ENCODE results near the gene PSMD14. TPM values are rescaled to one million over a fixed set of nuclear protein-coding genes. Genes with fewer than 3 reads are reported as not detected.

The PSMD14 gene
- total RNA-seq, 1 experiment from 2014 or later = 83.7 TPM

DNA sequence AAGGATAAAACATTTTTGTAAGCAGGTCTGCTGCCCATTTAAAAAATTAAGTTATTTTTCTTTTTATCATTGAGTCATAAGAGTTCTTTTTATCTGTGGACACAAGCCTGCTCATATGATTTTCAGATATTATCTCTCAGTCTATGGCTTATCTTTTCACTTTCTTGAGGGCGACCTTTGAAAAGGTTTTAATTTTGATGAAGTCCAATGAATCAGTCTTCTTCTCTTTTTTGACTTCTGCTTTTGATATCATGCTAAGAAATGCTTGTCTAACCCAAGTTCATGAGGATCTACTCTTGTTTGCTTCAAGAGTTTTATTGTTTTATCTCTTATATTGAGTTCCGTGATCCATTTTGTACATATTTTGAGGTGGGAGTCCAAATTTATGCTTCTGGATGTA, 36.5 kb downstream of the PSMD14 start:
- no peak overlapping the region for H3K18ac ChIP-seq (ENCODE audit: insufficient read length, low read depth, low read length)
- no peak overlapping the region for H3K4me2 ChIP-seq (ENCODE audit: insufficient read depth, insufficient read length, low read length)
- no peak overlapping the region for H3K56ac ChIP-seq (ENCODE audit: insufficient read length, low read depth, low read length)
- no peaks in the 10 kb centered on the region for H3K27me3 ChIP-seq (ENCODE audit: insufficient read depth, low read length)
- DNase-seq = no peak
- peaks cover 32 to 33% of the 10 kb centered on the region in 2 experiments for H3K4me1 Mint-ChIP-seq
- H3K4ac ChIP-seq (ENCODE audit: low read depth, low read length) = no peak overlapping the region
- no peak overlapping the region for H3K23ac ChIP-seq (ENCODE audit: insufficient read length, low read depth, low read length)
- no peak overlapping the region for H2BK12ac ChIP-seq (ENCODE audit: insufficient read length, low read depth, low read length)
- H2AK5ac ChIP-seq (ENCODE audit: insufficient read length, low read length) = no peak overlapping the region
- no peak overlapping the region for H4K91ac ChIP-seq (ENCODE audit: insufficient read length, low read depth, low read length)
- no peak overlapping the region for H2AFZ ChIP-seq (ENCODE audit: low read length)
- no peaks in the 10 kb centered on the region; the same call in none of the 2 replicates for H3K4me1 ChIP-seq (ENCODE audit: insufficient read depth, low read length)
- no peak overlapping the region for H3T11ph ChIP-seq (ENCODE audit: low read length)
- peaks cover 5% of the 10 kb centered on the region; the same call in 1 of the 2 replicates for H3K79me2 ChIP-seq (ENCODE audit: insufficient read depth, low read length)
- H3K9me3 Mint-ChIP-seq = peaks cover 0 to 4% of the 10 kb centered on the region in 2 experiments; a peak in 2 of 5 replicates
- no peaks in the 10 kb centered on the region for H3K27me3 Mint-ChIP-seq (ENCODE audit: low read depth)
- H3K23me2 ChIP-seq (ENCODE audit: insufficient read length, low read depth, low read length, poor library complexity, severe bottlenecking) = no peaks in the 10 kb centered on the region
- no peak overlapping the region for H3K14ac ChIP-seq (ENCODE audit: insufficient read depth, low read length)
- no CpG with 5 or more reads among the region's 2 CpGs for WGBS (ENCODE audit: extremely low coverage, insufficient read length, low lambda C conversion rate)
- H3K27ac Mint-ChIP-seq = peak overlapping the region in 1 of 3 experiments; percentile 47; a peak in 2 of 7 replicates
- H3K27ac ChIP-seq (ENCODE audit: insufficient read length, low read depth, low read length) = no peak overlapping the region
- no peak overlapping the region for H2BK5ac ChIP-seq (ENCODE audit: insufficient read length, low read length)
- no peaks in the 10 kb centered on the region for H3K79me1 ChIP-seq (ENCODE audit: insufficient read depth, low read depth, low read length, poor library complexity, severe bottlenecking)
- H3K36me3 Mint-ChIP-seq (ENCODE audit: insufficient read depth in 1 of 3, low read depth in 3 of 3) = peaks cover 8 to 15% (median 13%) of the 10 kb centered on the region in 3 experiments; a peak in 6 of 7 replicates
- no peaks in the 10 kb centered on the region for H4K20me1 ChIP-seq (ENCODE audit: control insufficient read depth, insufficient read depth, insufficient read length)
- no peak overlapping the region for H2BK15ac ChIP-seq (ENCODE audit: low read depth, low read length)
- no peak overlapping the region for H3K9ac ChIP-seq (ENCODE audit: extremely low read depth, insufficient read length, low read length)
- H2BK120ac ChIP-seq (ENCODE audit: low read depth, low read length, poor library complexity, severe bottlenecking) = no peak overlapping the region
- no peak overlapping the region for H4K5ac ChIP-seq (ENCODE audit: insufficient read length, low read depth, low read length)
- TF ChIP-seq, protein P1, sequence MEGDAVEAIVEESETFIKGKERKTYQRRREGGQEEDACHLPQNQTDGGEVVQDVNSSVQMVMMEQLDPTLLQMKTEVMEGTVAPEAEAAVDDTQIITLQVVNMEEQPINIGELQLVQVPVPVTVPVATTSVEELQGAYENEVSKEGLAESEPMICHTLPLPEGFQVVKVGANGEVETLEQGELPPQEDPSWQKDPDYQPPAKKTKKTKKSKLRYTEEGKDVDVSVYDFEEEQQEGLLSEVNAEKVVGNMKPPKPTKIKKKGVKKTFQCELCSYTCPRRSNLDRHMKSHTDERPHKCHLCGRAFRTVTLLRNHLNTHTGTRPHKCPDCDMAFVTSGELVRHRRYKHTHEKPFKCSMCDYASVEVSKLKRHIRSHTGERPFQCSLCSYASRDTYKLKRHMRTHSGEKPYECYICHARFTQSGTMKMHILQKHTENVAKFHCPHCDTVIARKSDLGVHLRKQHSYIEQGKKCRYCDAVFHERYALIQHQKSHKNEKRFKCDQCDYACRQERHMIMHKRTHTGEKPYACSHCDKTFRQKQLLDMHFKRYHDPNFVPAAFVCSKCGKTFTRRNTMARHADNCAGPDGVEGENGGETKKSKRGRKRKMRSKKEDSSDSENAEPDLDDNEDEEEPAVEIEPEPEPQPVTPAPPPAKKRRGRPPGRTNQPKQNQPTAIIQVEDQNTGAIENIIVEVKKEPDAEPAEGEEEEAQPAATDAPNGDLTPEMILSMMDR (conservative IDR thresholded peaks at IDR 0.05) = no peak
- H3K9me3 ChIP-seq (ENCODE audit: control insufficient read depth, low read depth, low read length) = no peaks in the 10 kb centered on the region
- H4K8ac ChIP-seq (replicated peaks; ENCODE audit: insufficient read length, low read depth, low read length) = no peak overlapping the region
- no peak overlapping the region for H2BK20ac ChIP-seq (ENCODE audit: low read depth, low read length, poor library complexity, severe bottlenecking)
- no peak overlapping the region for H3K4me3 Mint-ChIP-seq
